ENCODE results near the gene CPT2. TPM values are rescaled to one million over a fixed set of nuclear protein-coding genes. Genes with fewer than 3 reads are reported as not detected.
"Not testable (repeated sequence)": the region's sequence is repeated elsewhere in the genome, so short reads cannot be mapped to it uniquely, and the experiment has no call there.

CPT2 gene
- total RNA-seq, 1 experiment from 2014 or later: 35.7 TPM

GRCh38 chr1:53185955-53186297, 10.7 kb upstream of the CPT2 start:
- H4K20me1 ChIP-seq (ENCODE audit: insufficient read depth); DNase-seq; POLR2A ChIA-PET (ENCODE audit: unreplicated experiment); H3K27ac ChIP-seq; H3K79me2 ChIP-seq (ENCODE audit: low read depth); H3K4me1 ChIP-seq (replicated peaks; ENCODE audit: insufficient read depth); H2AFZ ChIP-seq; H3K4me2 ChIP-seq; H3K9me2 ChIP-seq (ENCODE audit: insufficient read depth); H3K9me3 ChIP-seq (ENCODE audit: insufficient read depth, low read depth); H3K36me3 ChIP-seq (ENCODE audit: low read depth); H3F3A ChIP-seq (ENCODE audit: insufficient read depth, low read depth); H3K4me3 ChIP-seq; H3K27me3 ChIP-seq (ENCODE audit: insufficient read depth, low read depth); BruUV-seq (replicated peaks): not testable (repeated sequence)
- intact Hi-C loops (cut with micrococcal nuclease; ENCODE audit: unreplicated experiment): loop anchor here (1.0 to 10.0 kb wide), 3 partner anchors 281 to 485 kb away; partner anchors contain the start of gene ZYG11A
- peak; percentile 21 for TF ChIP-seq CTCF (conservative IDR thresholded peaks at IDR 0.05)
- CTCF ChIA-PET: interaction anchor here (0.6 to 1.8 kb wide), 4 partner anchors 10 to 490 kb away, joined by 3 to 6 read pairs (median 4); no protein-coding TSS in a partner anchor

GRCh38 chr1:53186533-53186932, 10.1 kb upstream of the CPT2 start:
- H3K9me2 ChIP-seq (ENCODE audit: insufficient read depth): no peaks in the 10 kb centered on the region
- no peak overlapping the region for H3K27ac ChIP-seq
- no peaks in the 10 kb centered on the region for H3K79me2 ChIP-seq (ENCODE audit: low read depth)
- no peak overlapping the region for H3K4me3 ChIP-seq
- intact Hi-C loops (cut with micrococcal nuclease; ENCODE audit: unreplicated experiment): loop anchor here (10.0 kb wide), 1 partner anchor 342 kb away; the partner anchor contains the start of gene ZYG11A
- no TSS peak for BruUV-seq (replicated peaks)
- H3F3A ChIP-seq (ENCODE audit: insufficient read depth, low read depth): no peaks in the 10 kb centered on the region
- DNase-seq: no peak
- no peak overlapping the region for H2AFZ ChIP-seq
- TF ChIP-seq CTCF (conservative IDR thresholded peaks at IDR 0.05) (no peak), EZH2 (IDR thresholded peaks at IDR 0.05; ENCODE audit: low read depth) (no peak)
- peaks cover 3% of the 10 kb centered on the region for H3K4me1 ChIP-seq (replicated peaks; ENCODE audit: insufficient read depth)
- H4K20me1 ChIP-seq (ENCODE audit: insufficient read depth): no peaks in the 10 kb centered on the region
- no peaks in the 10 kb centered on the region for H3K9me3 ChIP-seq (ENCODE audit: insufficient read depth, low read depth)
- ChIA-PET POLR2A (ENCODE audit: unreplicated experiment) (no interaction called here), CTCF (interaction anchor here (0.7 to 1.8 kb wide), 4 partner anchors 9 to 491 kb away, joined by 3 to 6 read pairs (median 3); no protein-coding TSS in a partner anchor)
- H3K4me2 ChIP-seq: no peak overlapping the region
- H3K36me3 ChIP-seq (ENCODE audit: low read depth): no peaks in the 10 kb centered on the region
- H3K27me3 ChIP-seq (ENCODE audit: insufficient read depth, low read depth): no peaks in the 10 kb centered on the region

- peaks cover 3% of the 10 kb centered on the region for H3K4me1 ChIP-seq (replicated peaks; ENCODE audit: insufficient read depth)
- H2AFZ ChIP-seq: no peak overlapping the region
- no peaks in the 10 kb centered on the region for H3K36me3 ChIP-seq (ENCODE audit: low read depth)
- ChIA-PET POLR2A (ENCODE audit: unreplicated experiment) (interaction anchor here (0.6 kb wide), 1 partner anchor 436 kb away, joined by 3 read pairs; no protein-coding TSS in a partner anchor), CTCF (interaction anchor here (1.8 kb wide), 1 partner anchor 8 kb away, joined by 6 read pairs; no protein-coding TSS in a partner anchor)
- H3F3A ChIP-seq (ENCODE audit: insufficient read depth, low read depth): no peaks in the 10 kb centered on the region
- H3K79me2 ChIP-seq (ENCODE audit: low read depth): no peaks in the 10 kb centered on the region
- H3K9me3 ChIP-seq (ENCODE audit: insufficient read depth, low read depth): no peaks in the 10 kb centered on the region
- H3K27ac ChIP-seq: no peak overlapping the region
- no TSS peak for BruUV-seq (replicated peaks)
- TF ChIP-seq EZH2 (IDR thresholded peaks at IDR 0.05; ENCODE audit: low read depth): no peak
- TF ChIP-seq CTCF (conservative IDR thresholded peaks at IDR 0.05): no peak
- H3K9me2 ChIP-seq (ENCODE audit: insufficient read depth): no peaks in the 10 kb centered on the region
- no peaks in the 10 kb centered on the region for H4K20me1 ChIP-seq (ENCODE audit: insufficient read depth)
- H3K27me3 ChIP-seq (ENCODE audit: insufficient read depth, low read depth): no peaks in the 10 kb centered on the region
- intact Hi-C loops (cut with micrococcal nuclease; ENCODE audit: unreplicated experiment): loop anchor here (10.0 kb wide), 1 partner anchor 343 kb away; the partner anchor contains the start of gene ZYG11A
- no peak for DNase-seq
- H3K4me3 ChIP-seq: no peak overlapping the region
- no peak overlapping the region for H3K4me2 ChIP-seq
These were observed 9.2 kb upstream of the CPT2 start for GRCh38 chr1:53187401-53187800.

All from PC-9 (cell line).